ENCODE measurements around the gene ICAM2.
A peak's percentile ranks its signal among the peaks of the same experiment; 100 is the strongest.

Gene ICAM2

DNA sequence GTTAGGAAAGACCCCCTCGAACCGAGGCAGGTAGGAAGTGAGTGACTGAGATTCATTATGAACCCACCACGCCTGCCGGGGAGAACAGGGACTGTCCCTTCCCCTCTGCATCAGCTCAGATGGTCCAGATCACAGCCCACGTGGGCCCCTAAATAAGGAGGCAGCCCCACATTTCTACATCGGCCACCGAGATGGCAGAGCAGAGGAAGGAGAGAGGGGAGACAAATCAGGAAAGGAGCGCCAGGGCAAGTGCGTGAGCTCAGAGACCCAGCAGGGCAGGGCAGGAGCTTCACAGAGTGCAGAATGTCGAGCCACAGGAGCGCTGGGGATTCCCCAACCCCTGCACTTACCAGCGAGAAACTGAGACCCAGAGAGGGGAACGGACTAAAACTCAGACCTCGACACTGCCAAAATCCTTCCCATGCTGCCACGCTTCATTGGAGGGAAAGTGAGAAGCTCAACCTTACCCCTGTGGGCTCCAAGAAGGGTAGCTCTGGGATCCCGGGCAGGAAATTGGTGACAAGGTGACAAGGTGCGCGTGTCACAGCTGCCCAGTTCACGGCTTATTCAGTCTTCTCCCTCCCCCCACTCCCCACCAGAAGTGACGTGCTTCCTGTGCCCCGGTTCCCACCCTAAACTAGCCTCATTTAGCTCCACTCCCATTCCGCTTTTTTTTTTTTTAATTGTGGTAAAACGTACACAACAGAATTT lies at the start of gene ICAM2:
Gene ICAM2 (minus strand): TSS at position 578 of the 711 bp plus-strand sequence. CDS start 13,942 bp downstream, outside the sequence.
- Histone ChIP-seq H3K4me3 (ENCODE audit: low read depth, low read length) (peak within 1 kb of the TSS; percentile 48), H3K9ac (ENCODE audit: low read depth, low read length) (peak within 1 kb of the TSS; percentile 42), H3K27me3 (ENCODE audit: control insufficient read depth, insufficient read depth, low read length) (peaks cover 6% of the 10 kb centered on the region), H3K9me3 (ENCODE audit: control insufficient read depth, insufficient read depth, low read length) (no peaks in the 10 kb centered on the region), H3K36me3 (ENCODE audit: control insufficient read depth, insufficient read depth, low read length) (no peaks in the 10 kb centered on the region), H3K4me1 (ENCODE audit: control insufficient read depth, insufficient read depth, low read length) (peaks cover 3% of the 10 kb centered on the region)

DNA sequence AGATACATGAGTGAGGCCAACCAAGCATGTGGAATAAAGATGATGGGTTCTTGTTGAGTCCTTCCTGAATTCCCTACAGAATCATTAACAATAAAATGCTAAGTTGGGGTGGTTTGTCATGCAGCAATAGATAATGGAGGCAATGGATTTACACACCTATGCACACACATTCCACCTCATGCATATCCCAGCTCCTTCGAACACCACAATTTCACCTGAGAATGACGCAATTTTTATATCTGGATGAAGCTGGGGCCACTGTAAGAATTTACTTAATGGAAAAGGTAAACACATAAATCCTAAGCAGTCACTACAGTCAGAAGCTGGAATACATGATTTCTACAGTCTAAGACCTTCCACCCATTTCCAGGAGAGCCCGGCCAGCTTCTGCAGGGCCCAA lies 49.8 kb upstream of the ICAM2 start:
- Histone ChIP-seq H3K4me1 (ENCODE audit: control insufficient read depth, insufficient read depth, low read length) (no peaks in the 10 kb centered on the region), H3K4me3 (ENCODE audit: low read depth, low read length) (no peak overlapping the region), H3K27me3 (ENCODE audit: control insufficient read depth, insufficient read depth, low read length) (no peaks in the 10 kb centered on the region), H3K9ac (ENCODE audit: low read depth, low read length) (no peak overlapping the region), H3K9me3 (ENCODE audit: control insufficient read depth, insufficient read depth, low read length) (peaks cover 8% of the 10 kb centered on the region), H3K36me3 (ENCODE audit: control insufficient read depth, insufficient read depth, low read length) (peaks cover 2% of the 10 kb centered on the region)

DNA sequence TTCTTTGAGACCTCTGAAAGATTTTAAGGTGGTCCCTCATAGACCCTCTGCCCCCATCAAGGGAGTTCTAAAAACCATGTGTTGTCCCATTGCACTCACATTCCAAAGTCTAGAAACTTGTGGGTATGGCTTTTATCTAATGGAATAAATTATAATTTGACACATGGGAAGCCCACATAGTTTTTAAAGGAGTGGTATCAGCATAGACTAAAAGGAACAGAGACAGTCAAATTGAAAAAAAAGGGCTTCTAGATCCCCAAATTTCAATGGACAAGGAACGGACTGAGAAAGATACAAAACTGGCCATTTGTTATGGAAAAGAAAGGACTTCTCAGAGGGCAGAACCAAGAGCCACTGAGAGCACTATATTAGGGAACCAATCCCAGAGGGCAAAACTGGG lies 48.7 kb upstream of the ICAM2 start:
- H3K4me3 ChIP-seq (ENCODE audit: low read depth, low read length) = no peak overlapping the region
- peaks cover 2% of the 10 kb centered on the region for H3K36me3 ChIP-seq (ENCODE audit: control insufficient read depth, insufficient read depth, low read length)
- H3K27me3 ChIP-seq (ENCODE audit: control insufficient read depth, insufficient read depth, low read length) = no peaks in the 10 kb centered on the region
- peaks cover 8% of the 10 kb centered on the region for H3K9me3 ChIP-seq (ENCODE audit: control insufficient read depth, insufficient read depth, low read length)
- H3K9ac ChIP-seq (ENCODE audit: low read depth, low read length) = no peak overlapping the region
- H3K4me1 ChIP-seq (ENCODE audit: control insufficient read depth, insufficient read depth, low read length) = no peaks in the 10 kb centered on the region

DNA sequence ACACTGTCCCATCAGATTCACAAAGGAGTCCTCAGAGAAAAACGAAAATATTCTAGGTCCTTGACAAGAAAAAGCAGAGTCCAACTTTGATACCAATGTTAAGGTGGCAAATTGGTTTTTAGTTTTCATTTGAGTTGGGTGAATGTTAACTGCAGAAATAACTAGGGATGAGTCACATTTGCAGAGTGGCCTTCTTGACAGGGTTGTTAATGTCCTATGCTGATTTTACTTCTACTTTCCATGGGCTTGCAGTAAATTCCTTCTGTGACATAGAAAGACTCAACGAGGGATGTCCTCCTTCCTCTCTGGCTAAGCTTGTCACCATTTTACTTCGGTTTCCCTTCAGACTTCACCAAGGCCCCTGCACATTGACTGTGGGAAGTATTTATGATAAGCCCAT lies 47.2 kb upstream of the ICAM2 start:
- H3K36me3 ChIP-seq (ENCODE audit: control insufficient read depth, insufficient read depth, low read length) = peaks cover 2% of the 10 kb centered on the region
- H3K9me3 ChIP-seq (ENCODE audit: control insufficient read depth, insufficient read depth, low read length) = peaks cover 8% of the 10 kb centered on the region
- no peaks in the 10 kb centered on the region for H3K27me3 ChIP-seq (ENCODE audit: control insufficient read depth, insufficient read depth, low read length)
- H3K4me3 ChIP-seq (ENCODE audit: low read depth, low read length) = no peak overlapping the region
- H3K4me1 ChIP-seq (ENCODE audit: control insufficient read depth, insufficient read depth, low read length) = no peaks in the 10 kb centered on the region
- H3K9ac ChIP-seq (ENCODE audit: low read depth, low read length) = no peak overlapping the region

DNA sequence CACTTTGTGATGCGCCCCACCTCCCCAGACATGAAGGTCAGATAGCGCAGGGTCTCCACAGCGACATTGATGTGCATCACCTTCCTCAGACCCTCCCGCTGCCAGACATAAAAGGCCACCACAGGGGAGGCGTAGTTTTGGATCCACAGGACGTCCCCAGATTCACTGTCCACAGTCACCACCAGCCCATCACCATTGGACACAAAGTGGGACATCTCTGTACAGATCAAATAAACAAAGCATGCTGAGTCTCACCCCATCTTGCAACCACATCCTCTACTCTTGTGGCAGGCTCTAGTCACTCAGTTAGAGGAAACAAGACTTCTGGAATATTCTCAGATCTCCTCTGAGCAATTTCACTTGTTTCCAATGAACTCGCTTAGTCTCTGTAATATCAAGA lies 46.3 kb upstream of the ICAM2 start:
- no peak overlapping the region for H3K9ac ChIP-seq (ENCODE audit: low read depth, low read length)
- no peaks in the 10 kb centered on the region for H3K4me1 ChIP-seq (ENCODE audit: control insufficient read depth, insufficient read depth, low read length)
- H3K27me3 ChIP-seq (ENCODE audit: control insufficient read depth, insufficient read depth, low read length) = no peaks in the 10 kb centered on the region
- H3K36me3 ChIP-seq (ENCODE audit: control insufficient read depth, insufficient read depth, low read length) = peaks cover 2% of the 10 kb centered on the region
- H3K4me3 ChIP-seq (ENCODE audit: low read depth, low read length) = no peak overlapping the region
- H3K9me3 ChIP-seq (ENCODE audit: control insufficient read depth, insufficient read depth, low read length) = peaks cover 8% of the 10 kb centered on the region

DNA sequence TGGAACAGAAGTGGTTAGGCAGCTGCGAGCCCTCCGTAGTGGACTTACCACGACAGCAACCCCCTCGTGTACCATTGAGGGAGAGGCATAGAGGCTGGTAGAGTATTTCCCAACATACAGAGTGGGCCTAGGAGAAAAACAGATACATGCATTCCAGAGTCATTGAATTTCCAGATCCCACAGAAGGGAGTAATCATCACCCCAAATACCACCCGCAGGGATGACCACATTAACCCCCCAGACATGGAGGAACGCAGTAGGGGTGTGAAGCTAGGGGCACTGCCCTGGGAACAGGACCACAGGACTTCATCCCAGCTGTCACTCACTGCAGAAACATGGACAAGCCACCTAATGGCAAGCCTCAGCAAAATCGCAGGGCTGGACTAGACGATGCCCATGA lies 44.7 kb upstream of the ICAM2 start:
- H3K9me3 ChIP-seq (ENCODE audit: control insufficient read depth, insufficient read depth, low read length) = peaks cover 8% of the 10 kb centered on the region
- no peaks in the 10 kb centered on the region for H3K36me3 ChIP-seq (ENCODE audit: control insufficient read depth, insufficient read depth, low read length)
- H3K4me1 ChIP-seq (ENCODE audit: control insufficient read depth, insufficient read depth, low read length) = no peaks in the 10 kb centered on the region
- no peaks in the 10 kb centered on the region for H3K27me3 ChIP-seq (ENCODE audit: control insufficient read depth, insufficient read depth, low read length)
- H3K4me3 ChIP-seq (ENCODE audit: low read depth, low read length) = no peak overlapping the region
- H3K9ac ChIP-seq (ENCODE audit: low read depth, low read length) = no peak overlapping the region

DNA sequence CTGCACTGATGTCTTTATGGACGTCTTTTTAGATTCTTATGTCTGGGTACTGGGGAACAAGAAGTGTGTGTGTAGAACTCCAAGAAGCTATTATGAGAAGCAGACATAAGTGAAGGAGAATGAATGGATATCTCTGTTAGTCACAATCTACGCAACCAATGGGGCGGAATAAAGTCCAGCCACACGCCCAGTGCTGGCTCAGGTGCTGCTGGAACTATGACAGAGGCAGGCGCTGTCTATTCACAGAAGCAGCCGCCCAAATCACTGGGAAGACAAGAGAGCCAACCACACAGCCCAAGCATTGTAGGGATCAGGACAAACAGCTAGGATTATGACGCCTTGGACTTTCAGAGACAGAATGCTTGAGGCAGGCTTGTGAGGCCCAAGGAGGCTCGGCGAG lies 43.9 kb upstream of the ICAM2 start:
- peaks cover 3% of the 10 kb centered on the region for H3K9me3 ChIP-seq (ENCODE audit: control insufficient read depth, insufficient read depth, low read length)
- H3K36me3 ChIP-seq (ENCODE audit: control insufficient read depth, insufficient read depth, low read length) = no peaks in the 10 kb centered on the region
- no peaks in the 10 kb centered on the region for H3K4me1 ChIP-seq (ENCODE audit: control insufficient read depth, insufficient read depth, low read length)
- H3K9ac ChIP-seq (ENCODE audit: low read depth, low read length) = no peak overlapping the region
- H3K27me3 ChIP-seq (ENCODE audit: control insufficient read depth, insufficient read depth, low read length) = no peaks in the 10 kb centered on the region
- peak overlapping the region; percentile 18 for H3K4me3 ChIP-seq (ENCODE audit: low read depth, low read length)

DNA sequence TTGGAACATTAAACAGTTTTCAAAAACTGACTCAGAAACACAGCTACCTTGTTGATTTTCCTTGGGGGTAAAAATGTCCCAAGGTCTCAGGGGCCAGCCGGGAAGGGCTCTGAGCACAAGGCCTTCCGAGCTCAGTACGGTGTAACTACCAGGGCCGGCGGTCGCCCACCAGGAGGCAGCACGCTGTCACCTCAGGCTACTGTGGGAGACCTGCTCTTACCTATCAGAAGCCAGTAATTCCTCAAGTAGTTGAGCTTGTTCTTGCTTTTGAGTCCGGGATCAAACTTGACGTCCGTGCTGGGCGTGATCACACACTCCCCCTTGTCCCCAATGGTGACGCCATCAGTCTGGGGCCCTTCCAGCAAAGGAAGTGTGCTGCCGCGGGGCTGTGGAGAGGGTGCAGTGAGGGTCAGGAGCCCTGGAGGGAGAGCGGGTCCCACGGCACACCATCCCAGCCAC lies 43.4 kb upstream of the ICAM2 start:
- H3K4me3 ChIP-seq (ENCODE audit: low read depth, low read length) = peak overlapping the region; percentile 18
- no peaks in the 10 kb centered on the region for H3K36me3 ChIP-seq (ENCODE audit: control insufficient read depth, insufficient read depth, low read length)
- no peak overlapping the region for H3K9ac ChIP-seq (ENCODE audit: low read depth, low read length)
- no peaks in the 10 kb centered on the region for H3K4me1 ChIP-seq (ENCODE audit: control insufficient read depth, insufficient read depth, low read length)
- peaks cover 3% of the 10 kb centered on the region for H3K9me3 ChIP-seq (ENCODE audit: control insufficient read depth, insufficient read depth, low read length)
- no peaks in the 10 kb centered on the region for H3K27me3 ChIP-seq (ENCODE audit: control insufficient read depth, insufficient read depth, low read length)

DNA sequence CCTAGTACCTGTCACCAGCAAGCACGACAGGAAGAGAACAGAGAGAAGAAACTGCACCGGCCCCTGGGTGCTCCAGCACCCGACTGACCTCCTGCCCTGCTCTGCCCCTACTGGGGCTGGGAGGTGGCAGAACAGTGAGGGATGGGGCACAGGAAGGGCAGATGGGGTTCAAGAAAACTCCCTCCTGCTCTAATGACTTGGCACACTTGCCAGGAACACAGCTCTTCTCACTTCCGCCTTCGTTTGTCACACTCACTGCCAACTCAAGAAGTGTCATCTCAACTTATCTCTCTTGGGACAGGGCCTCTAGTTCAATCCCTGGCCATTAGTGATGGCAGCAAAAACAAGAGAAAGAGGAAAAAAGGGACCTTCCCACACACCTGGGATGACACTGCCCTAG lies 42.7 kb upstream of the ICAM2 start:
- H3K9me3 ChIP-seq (ENCODE audit: control insufficient read depth, insufficient read depth, low read length) = no peaks in the 10 kb centered on the region
- H3K4me3 ChIP-seq (ENCODE audit: low read depth, low read length) = no peak overlapping the region
- no peaks in the 10 kb centered on the region for H3K36me3 ChIP-seq (ENCODE audit: control insufficient read depth, insufficient read depth, low read length)
- no peaks in the 10 kb centered on the region for H3K27me3 ChIP-seq (ENCODE audit: control insufficient read depth, insufficient read depth, low read length)
- H3K4me1 ChIP-seq (ENCODE audit: control insufficient read depth, insufficient read depth, low read length) = no peaks in the 10 kb centered on the region
- H3K9ac ChIP-seq (ENCODE audit: low read depth, low read length) = no peak overlapping the region

DNA sequence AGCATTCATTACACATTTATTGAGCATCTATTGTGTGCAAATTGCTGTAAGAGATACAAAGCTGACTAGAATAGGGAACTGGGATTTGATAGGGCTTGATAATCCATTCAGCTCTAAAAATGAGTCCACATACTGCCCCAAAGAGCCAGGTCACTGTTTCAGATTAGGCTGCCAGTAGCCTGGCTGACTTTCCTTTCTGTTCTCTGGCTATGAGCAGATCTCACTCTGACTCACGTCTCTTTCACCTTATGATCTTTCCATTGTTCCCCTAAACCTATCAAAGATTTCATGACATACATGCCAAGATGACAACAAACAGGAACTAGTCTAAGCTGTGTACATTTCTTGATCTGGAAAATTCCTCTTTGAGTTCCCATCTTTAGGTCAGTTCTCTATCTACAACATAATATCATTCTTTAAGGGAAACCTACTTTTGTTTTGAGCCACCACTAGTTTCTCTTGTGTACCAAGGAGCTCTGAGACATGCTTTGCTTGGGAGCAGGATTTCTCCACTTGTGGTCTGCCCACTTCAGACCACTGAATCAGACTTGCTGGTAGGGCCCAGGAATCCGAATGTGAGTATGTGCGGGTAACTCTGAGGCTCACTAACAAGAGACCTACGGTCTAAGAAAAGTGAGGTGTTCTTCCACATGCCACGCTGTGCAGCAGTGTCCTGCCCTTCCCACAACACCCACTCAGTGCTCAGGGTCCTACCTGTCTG lies 40.9 kb upstream of the ICAM2 start:
- H3K36me3 ChIP-seq (ENCODE audit: control insufficient read depth, insufficient read depth, low read length) = no peaks in the 10 kb centered on the region
- H3K4me1 ChIP-seq (ENCODE audit: control insufficient read depth, insufficient read depth, low read length) = peaks cover 1% of the 10 kb centered on the region
- H3K27me3 ChIP-seq (ENCODE audit: control insufficient read depth, insufficient read depth, low read length) = no peaks in the 10 kb centered on the region
- H3K9me3 ChIP-seq (ENCODE audit: control insufficient read depth, insufficient read depth, low read length) = no peaks in the 10 kb centered on the region
- H3K9ac ChIP-seq (ENCODE audit: low read depth, low read length) = no peak overlapping the region
- H3K4me3 ChIP-seq (ENCODE audit: low read depth, low read length) = no peak overlapping the region

DNA sequence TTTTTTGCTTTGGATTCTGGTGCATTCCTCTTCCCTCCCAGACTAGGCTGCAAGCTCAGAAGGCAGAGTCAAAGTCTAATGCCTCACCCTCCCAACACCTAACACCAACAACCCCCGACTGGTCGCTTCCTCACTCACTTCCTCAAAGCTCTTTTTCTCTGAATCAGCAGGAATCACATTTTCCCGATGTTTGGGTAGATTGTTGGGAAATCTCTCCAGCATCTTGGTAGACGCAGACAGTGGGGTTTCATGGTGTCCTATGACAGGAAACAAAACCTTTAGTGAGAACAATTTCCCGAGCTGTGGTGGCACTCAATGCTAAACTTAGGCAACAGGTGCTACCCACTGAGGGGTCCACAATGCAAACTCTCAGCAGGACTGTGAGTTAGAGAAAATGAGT lies 39.9 kb upstream of the ICAM2 start:
- Histone ChIP-seq H3K36me3 (ENCODE audit: control insufficient read depth, insufficient read depth, low read length) (no peaks in the 10 kb centered on the region), H3K9ac (ENCODE audit: low read depth, low read length) (no peak overlapping the region), H3K4me3 (ENCODE audit: low read depth, low read length) (no peak overlapping the region), H3K27me3 (ENCODE audit: control insufficient read depth, insufficient read depth, low read length) (no peaks in the 10 kb centered on the region), H3K4me1 (ENCODE audit: control insufficient read depth, insufficient read depth, low read length) (peaks cover 7% of the 10 kb centered on the region), H3K9me3 (ENCODE audit: control insufficient read depth, insufficient read depth, low read length) (no peaks in the 10 kb centered on the region)

DNA sequence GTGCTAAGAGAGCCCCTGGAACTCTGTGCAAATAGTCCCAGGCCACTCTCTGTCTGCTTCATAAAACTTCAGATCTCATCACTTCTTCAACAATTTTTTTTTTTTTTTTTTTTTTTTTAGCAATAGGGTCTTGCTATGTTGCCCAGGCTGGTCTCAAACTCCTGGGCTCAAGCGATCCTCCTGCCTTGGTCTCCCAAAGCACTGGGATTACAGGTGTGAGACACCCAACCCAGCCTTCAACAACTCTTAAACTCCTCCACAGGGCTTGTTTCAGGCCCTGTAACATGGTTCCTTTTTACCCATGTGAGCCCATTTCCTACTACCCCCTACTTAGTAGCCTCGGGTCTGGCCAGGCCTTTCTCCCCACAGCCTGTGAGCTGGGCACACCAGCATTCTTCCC lies 39.3 kb upstream of the ICAM2 start:
- Histone ChIP-seq H3K9me3 (ENCODE audit: control insufficient read depth, insufficient read depth, low read length) (no peaks in the 10 kb centered on the region), H3K27me3 (ENCODE audit: control insufficient read depth, insufficient read depth, low read length) (no peaks in the 10 kb centered on the region), H3K4me3 (ENCODE audit: low read depth, low read length) (no peak overlapping the region), H3K36me3 (ENCODE audit: control insufficient read depth, insufficient read depth, low read length) (no peaks in the 10 kb centered on the region), H3K9ac (ENCODE audit: low read depth, low read length) (no peak overlapping the region), H3K4me1 (ENCODE audit: control insufficient read depth, insufficient read depth, low read length) (peaks cover 7% of the 10 kb centered on the region)
